Thyroid gland (tissue), 4 donors: ENCODE results near the gene SLMAP. TPM values are rescaled to one million over a fixed set of nuclear protein-coding genes. Genes with fewer than 3 reads are reported as not detected.

Experiments used
- DNase-seq, 2 donors: peaks; one replicate each; pipeline ENCODE4 v3.0.0-alpha.2; 2019
- H3K27ac ChIP-seq, 3 donors: fragments of 200-600 bp; sonication (generic); 1 replicate in 2 of 3; 2 replicates in 1 of 3; pipeline ENCODE4 v1.5.1; 2016 to 2019; ENCODE audit warnings: mild to moderate bottlenecking in 1 of 3, moderate library complexity in 1 of 3
- H3K27me3 ChIP-seq: fragments of 200-600 bp; sonication (generic); one replicate; pipeline ENCODE4 v1.5.1; 2019
- H3K36me3 ChIP-seq, 2 donors: fragments of 200-600 bp; sonication (generic); one replicate each; pipeline ENCODE4 v1.5.1; 2016 to 2019
- H3K4me1 ChIP-seq, 2 donors: fragments of 200-600 bp; sonication (generic); one replicate each; pipeline ENCODE4 v1.5.1; 2017 to 2019
- H3K4me3 ChIP-seq, 3 donors: fragments of 200-600 bp; sonication (generic); replicated peaks in 1 of 3; 1 replicate in 2 of 3; 2 replicates in 1 of 3; pipeline ENCODE4 v1.5.1; 2016; ENCODE audit warnings: mild to moderate bottlenecking in 1 of 3
- H3K9me3 ChIP-seq: fragments of 200-600 bp; sonication (generic); one replicate; pipeline ENCODE4 v1.5.1; 2017
- POLR2A ChIP-seq, 2 donors: fragments of 450-650 bp; IDR thresholded peaks; one replicate each; pipeline ENCODE4 v1.6.1; 2017; ENCODE audit warnings: antibody characterized with exemption in 2 of 2, mild to moderate bottlenecking in 2 of 2, moderate library complexity in 1 of 2
- WGBS, 2 donors: methylation state at CpG; one replicate each; pipeline ENCODE4 v1.1.5; 2017; 5-methylcytosine and 5-hydroxymethylcytosine counted together
- intact Hi-C: fragments of 100-400 bp; cut with DNase I; formaldehyde crosslinking; loops from one replicate; pipeline ENCODE4 v1.15.1; 2023
- total RNA-seq, 4 donors: library from RNA; depleted of rRNA; stranded (reverse); fragments of >200 nt; gene quantifications; one replicate each; pipeline ENCODE4 v1.2.3, GENCODE V29; 2016
- TF ChIP-seq, protein P1 (sequence below), 6 experiments: fragments of 200-600 bp in 3 of 6; fragments of 450-650 bp in 3 of 6; sonication (generic) in 3 of 6; IDR thresholded peaks; one replicate each; pipeline ENCODE4 v1.5.1; 2016 to 2019; ENCODE audit warnings: antibody characterized with exemption in 6 of 6, mild to moderate bottlenecking in 2 of 6, inconsistent platforms in 1 of 6, moderate library complexity in 1 of 6

The SLMAP gene
- total RNA-seq, 4 donors from 2014 or later, result 79.7 to 89.4 (median 83.4) TPM

GRCh38 chr3:57956833-57957174 lies 200.7 kb downstream of the SLMAP start:
- no peak for DNase-seq
- Histone ChIP-seq H3K4me3 (no peak overlapping the region), H3K4me1 (peaks cover 0 to 33% of the 10 kb centered on the region in 2 donors), H3K27ac (no peak overlapping the region), H3K9me3 (no peaks in the 10 kb centered on the region), H3K27me3 (no peaks in the 10 kb centered on the region), H3K36me3 (no peaks in the 10 kb centered on the region)
- intact Hi-C loops, result no loop called here
- TF ChIP-seq, protein P1, sequence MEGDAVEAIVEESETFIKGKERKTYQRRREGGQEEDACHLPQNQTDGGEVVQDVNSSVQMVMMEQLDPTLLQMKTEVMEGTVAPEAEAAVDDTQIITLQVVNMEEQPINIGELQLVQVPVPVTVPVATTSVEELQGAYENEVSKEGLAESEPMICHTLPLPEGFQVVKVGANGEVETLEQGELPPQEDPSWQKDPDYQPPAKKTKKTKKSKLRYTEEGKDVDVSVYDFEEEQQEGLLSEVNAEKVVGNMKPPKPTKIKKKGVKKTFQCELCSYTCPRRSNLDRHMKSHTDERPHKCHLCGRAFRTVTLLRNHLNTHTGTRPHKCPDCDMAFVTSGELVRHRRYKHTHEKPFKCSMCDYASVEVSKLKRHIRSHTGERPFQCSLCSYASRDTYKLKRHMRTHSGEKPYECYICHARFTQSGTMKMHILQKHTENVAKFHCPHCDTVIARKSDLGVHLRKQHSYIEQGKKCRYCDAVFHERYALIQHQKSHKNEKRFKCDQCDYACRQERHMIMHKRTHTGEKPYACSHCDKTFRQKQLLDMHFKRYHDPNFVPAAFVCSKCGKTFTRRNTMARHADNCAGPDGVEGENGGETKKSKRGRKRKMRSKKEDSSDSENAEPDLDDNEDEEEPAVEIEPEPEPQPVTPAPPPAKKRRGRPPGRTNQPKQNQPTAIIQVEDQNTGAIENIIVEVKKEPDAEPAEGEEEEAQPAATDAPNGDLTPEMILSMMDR (IDR thresholded peaks at IDR 0.05), result no peak
- TF ChIP-seq POLR2A (IDR thresholded peaks at IDR 0.05), result no peak
- 91% methylated on average over 2 of the region's 2 CpGs for WGBS, 2 donors

- Histone ChIP-seq H3K9me3 (no peaks in the 10 kb centered on the region), H3K4me3 (no peak overlapping the region), H3K27me3 (no peaks in the 10 kb centered on the region), H3K27ac (no peak overlapping the region), H3K4me1 (peaks cover 0 to 25% of the 10 kb centered on the region in 2 donors), H3K36me3 (no peaks in the 10 kb centered on the region)
- TF ChIP-seq, protein P1 (IDR thresholded peaks at IDR 0.05), result no peak
- TF ChIP-seq POLR2A (IDR thresholded peaks at IDR 0.05), result no peak
- no peak for DNase-seq
- intact Hi-C loops, result no loop called here
- WGBS, 2 donors, result 86 to 100% methylated on average over 1 of the region's 1 CpG
These were observed 201.7 kb downstream of the SLMAP start for GRCh38 chr3:57957824-57958223.

- intact Hi-C loops, result no loop called here
- Histone ChIP-seq H3K27ac (peak overlapping the region in 2 of 3 donors; percentile 5 to 15), H3K4me1 (peaks cover 0 to 25% of the 10 kb centered on the region in 2 donors), H3K36me3 (no peaks in the 10 kb centered on the region), H3K9me3 (no peaks in the 10 kb centered on the region), H3K27me3 (no peaks in the 10 kb centered on the region), H3K4me3 (no peak overlapping the region)
- TF ChIP-seq POLR2A (IDR thresholded peaks at IDR 0.05), result no peak
- TF ChIP-seq, protein P1 (IDR thresholded peaks at IDR 0.05), result no peak
- no peak for DNase-seq
- WGBS, 2 donors, result 85 to 88% methylated on average over 9 to 12 of the region's 13 CpGs
These were observed 202.7 kb downstream of the SLMAP start for GRCh38 chr3:57958642-57959422.

- no peaks in the 10 kb centered on the region for H3K9me3 ChIP-seq
- DNase-seq, result no peak
- no peaks in the 10 kb centered on the region for H3K36me3 ChIP-seq
- intact Hi-C loops, result no loop called here
- TF ChIP-seq POLR2A (IDR thresholded peaks at IDR 0.05), result no peak
- 68 to 71% methylated on average over 19 of the region's 19 CpGs for WGBS, 2 donors
- no peak overlapping the region for H3K4me3 ChIP-seq
- peak overlapping the region in 2 of 3 donors; percentile 5 to 15 for H3K27ac ChIP-seq
- H3K27me3 ChIP-seq, result no peaks in the 10 kb centered on the region
- peaks cover 0 to 25% of the 10 kb centered on the region in 2 donors for H3K4me1 ChIP-seq
These were observed 203.5 kb downstream of the SLMAP start for GRCh38 chr3:57959423-57960173.

DNA sequence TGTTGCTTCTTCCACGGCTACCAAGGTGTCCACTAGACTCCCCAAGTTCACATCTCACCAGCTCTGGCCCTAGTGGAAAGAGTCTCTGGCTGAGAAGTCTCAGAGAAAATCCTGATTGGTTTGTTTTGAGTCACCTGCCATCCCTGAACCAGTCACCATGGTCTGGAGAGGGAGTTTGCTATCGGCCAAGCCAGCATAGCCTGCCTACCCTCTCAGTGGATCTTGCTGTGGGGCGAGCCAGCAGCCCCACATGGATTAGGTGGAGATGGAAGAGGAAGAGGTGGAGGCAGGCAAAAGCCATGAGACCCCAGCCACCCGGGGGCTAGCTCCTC lies 204.0 kb downstream of the SLMAP start:
- H3K36me3 ChIP-seq, result no peaks in the 10 kb centered on the region
- peaks cover 0 to 25% of the 10 kb centered on the region in 2 donors for H3K4me1 ChIP-seq
- TF ChIP-seq, protein P1 (IDR thresholded peaks at IDR 0.05), result no peak
- no peak for TF ChIP-seq POLR2A (IDR thresholded peaks at IDR 0.05)
- WGBS, 2 donors, result 77 to 81% methylated on average over 2 to 4 of the region's 4 CpGs
- H3K27me3 ChIP-seq, result no peaks in the 10 kb centered on the region
- no peak overlapping the region for H3K4me3 ChIP-seq
- no peak for DNase-seq
- intact Hi-C loops, result no loop called here
- no peak overlapping the region for H3K27ac ChIP-seq
- H3K9me3 ChIP-seq, result no peaks in the 10 kb centered on the region
